PC-3 (cell line): ENCODE measurements around the gene KAZN. TPM values are rescaled to one million over a fixed set of nuclear protein-coding genes. Genes with fewer than 3 reads are reported as not detected.

Experiments used
- ATAC-seq: fragments of 200-7000 bp; cut with Tn5 transposase; 2 replicates; pipeline ENCODE4 v1.9.1; 2020; ENCODE audit warnings: mild to moderate bottlenecking, moderate library complexity
- BruUV-seq: library from RNA; stranded (reverse); fragments of 400-500 nt; replicated peaks from 2 replicates; lab custom pipeline; 2021; lab: Mats Ljungman, UMichigan
- CTCF ChIA-PET: fragments of 300-600 bp; sonication (Branson Sonifier 250); formaldehyde crosslinking; loops from one replicate; lab custom pipeline; 2022; ENCODE audit warnings: antibody characterized with exemption; lab: Charles Lee
- POLR2A ChIA-PET: fragments of 300-600 bp; sonication (Branson Sonifier 250); formaldehyde crosslinking; loops from one replicate; lab custom pipeline; 2022; ENCODE audit warnings: antibody characterized with exemption; ENCODE audit not compliant: unreplicated experiment; lab: Charles Lee
- DNase-seq: peaks from one replicate; pipeline ENCODE4 v3.0.0-alpha.2; 2015
- H2AFZ ChIP-seq: fragments of 300-600 bp; sonication (generic); 2 replicates; pipeline ENCODE4 v1.6.0; 2016; ENCODE audit warnings: antibody characterized with exemption, low read length
- H3F3A ChIP-seq: fragments of 300-600 bp; sonication (generic); one replicate; pipeline ENCODE4 v1.6.0; 2017; ENCODE audit warnings: antibody characterized with exemption, low read length, control low read depth, mild to moderate bottlenecking; ENCODE audit not compliant: unreplicated experiment
- H3K27ac ChIP-seq: fragments of 300-600 bp; sonication (generic); 2 replicates; pipeline ENCODE4 v1.5.1; 2016; ENCODE audit warnings: mild to moderate bottlenecking, low read length
- H3K27me3 ChIP-seq: fragments of 300-600 bp; sonication (generic); 2 replicates; pipeline ENCODE4 v1.6.1; 2016; ENCODE audit warnings: low read length, mixed read lengths
- H3K36me3 ChIP-seq: fragments of 300-600 bp; sonication (generic); 2 replicates; pipeline ENCODE4 v1.6.1; 2016; ENCODE audit warnings: low read depth, mixed run types, low read length, mixed read lengths
- H3K4me1 ChIP-seq: fragments of 300-600 bp; sonication (generic); 2 replicates; pipeline ENCODE4 v1.5.1; 2016; ENCODE audit warnings: low read length; ENCODE audit not compliant: insufficient read depth
- H3K4me2 ChIP-seq: fragments of 300-600 bp; sonication (generic); 2 replicates; pipeline ENCODE4 v1.6.0; 2016; ENCODE audit warnings: low read length
- H3K4me3 ChIP-seq: fragments of 300-600 bp; sonication (generic); 2 replicates; pipeline ENCODE4 v1.5.1; 2016; ENCODE audit warnings: mild to moderate bottlenecking, low read length, mixed read lengths
- H3K79me2 ChIP-seq: fragments of 300-600 bp; sonication (generic); 2 replicates; pipeline ENCODE4 v1.6.1; 2017; ENCODE audit warnings: low read length, mixed read lengths
- H3K9ac ChIP-seq: fragments of 300-600 bp; sonication (generic); 2 replicates; pipeline ENCODE4 v1.6.0; 2016; ENCODE audit warnings: mild to moderate bottlenecking, low read length
- H3K9me2 ChIP-seq: fragments of 300-600 bp; sonication (generic); replicated peaks from 2 replicates; pipeline ENCODE4 v1.6.1; 2016; ENCODE audit warnings: mixed run types, low read length, mixed read lengths
- H3K9me3 ChIP-seq: fragments of 300-600 bp; sonication (generic); 2 replicates; pipeline ENCODE4 v1.6.1; 2016; ENCODE audit warnings: low read length, mixed read lengths
- H4K20me1 ChIP-seq: fragments of 300-600 bp; sonication (generic); 2 replicates; pipeline ENCODE4 v1.6.1; 2016; ENCODE audit warnings: low read length, mixed read lengths
- EZH2 ChIP-seq: fragments of 300-600 bp; sonication (generic); IDR thresholded peaks from one replicate; pipeline ENCODE4 v1.6.1; 2017; ENCODE audit warnings: antibody characterized with exemption, mild to moderate bottlenecking, low read length; ENCODE audit not compliant: unreplicated experiment
- EZH2phosphoT487 ChIP-seq: fragments of 300-600 bp; sonication (generic); IDR thresholded peaks from 2 replicates; pipeline ENCODE4 v1.6.1; 2018; ENCODE audit warnings: mild to moderate bottlenecking, antibody characterized with exemption, low read length, borderline replicate concordance
- intact Hi-C: fragments of 100-400 bp; cut with micrococcal nuclease; formaldehyde crosslinking; loops from 2 replicates; pipeline ENCODE4 v1.9.0; 2023
- total RNA-seq: library from RNA; depleted of rRNA; stranded (reverse); fragments of >200 nt; gene quantifications from 2 replicates; pipeline ENCODE4 v1.2.3, GENCODE V29; 2014
- TF ChIP-seq, protein P1 (sequence below): fragments of 300-600 bp; sonication (generic); conservative IDR thresholded peaks from 2 replicates; pipeline ENCODE4 v1.5.1; 2017; ENCODE audit warnings: antibody characterized with exemption, low read depth, mild to moderate bottlenecking, low read length

Gene KAZN
- total RNA-seq, 1 experiment from 2014 or later: 2.0 TPM

DNA sequence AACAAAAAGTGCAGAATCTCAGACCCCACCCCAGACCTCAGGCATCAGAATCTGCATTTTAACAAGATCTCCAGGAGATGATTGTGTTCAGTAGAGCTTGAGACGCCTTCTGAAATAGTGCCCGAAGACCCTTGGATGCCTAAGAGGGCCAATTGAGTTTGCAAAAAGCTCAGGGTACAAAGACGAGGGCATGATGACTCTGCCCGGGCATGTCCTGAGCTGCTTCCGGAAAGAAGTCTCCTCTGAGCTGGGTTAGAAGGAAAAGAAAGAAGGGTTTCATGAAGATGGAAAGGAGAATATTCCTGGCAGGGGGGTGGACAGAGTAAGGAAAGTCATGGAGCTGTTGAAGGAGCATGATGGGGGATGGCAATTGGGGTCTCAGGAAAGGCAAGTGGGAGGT is 308.9 kb downstream of the KAZN start:
- Histone ChIP-seq H3K4me1 (no peaks in the 10 kb centered on the region), H3K9me2 (no peaks in the 10 kb centered on the region), H3K79me2 (no peaks in the 10 kb centered on the region), H2AFZ (no peak overlapping the region), H3K27ac (no peak overlapping the region), H3K27me3 (no peaks in the 10 kb centered on the region), H4K20me1 (no peaks in the 10 kb centered on the region), H3K4me3 (no peak overlapping the region), H3F3A (no peaks in the 10 kb centered on the region), H3K36me3 (no peaks in the 10 kb centered on the region), H3K9me3 (no peaks in the 10 kb centered on the region), H3K9ac (no peak overlapping the region), H3K4me2 (no peak overlapping the region)
- no peak for DNase-seq
- no TSS peak for BruUV-seq
- intact Hi-C loops: no loop called here
- no peak for ATAC-seq
- TF ChIP-seq, protein P1, sequence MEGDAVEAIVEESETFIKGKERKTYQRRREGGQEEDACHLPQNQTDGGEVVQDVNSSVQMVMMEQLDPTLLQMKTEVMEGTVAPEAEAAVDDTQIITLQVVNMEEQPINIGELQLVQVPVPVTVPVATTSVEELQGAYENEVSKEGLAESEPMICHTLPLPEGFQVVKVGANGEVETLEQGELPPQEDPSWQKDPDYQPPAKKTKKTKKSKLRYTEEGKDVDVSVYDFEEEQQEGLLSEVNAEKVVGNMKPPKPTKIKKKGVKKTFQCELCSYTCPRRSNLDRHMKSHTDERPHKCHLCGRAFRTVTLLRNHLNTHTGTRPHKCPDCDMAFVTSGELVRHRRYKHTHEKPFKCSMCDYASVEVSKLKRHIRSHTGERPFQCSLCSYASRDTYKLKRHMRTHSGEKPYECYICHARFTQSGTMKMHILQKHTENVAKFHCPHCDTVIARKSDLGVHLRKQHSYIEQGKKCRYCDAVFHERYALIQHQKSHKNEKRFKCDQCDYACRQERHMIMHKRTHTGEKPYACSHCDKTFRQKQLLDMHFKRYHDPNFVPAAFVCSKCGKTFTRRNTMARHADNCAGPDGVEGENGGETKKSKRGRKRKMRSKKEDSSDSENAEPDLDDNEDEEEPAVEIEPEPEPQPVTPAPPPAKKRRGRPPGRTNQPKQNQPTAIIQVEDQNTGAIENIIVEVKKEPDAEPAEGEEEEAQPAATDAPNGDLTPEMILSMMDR: no peak
- no peak for TF ChIP-seq EZH2
- TF ChIP-seq EZH2phosphoT487: no peak
- ChIA-PET POLR2A (no interaction called here), CTCF (no interaction called here)

DNA sequence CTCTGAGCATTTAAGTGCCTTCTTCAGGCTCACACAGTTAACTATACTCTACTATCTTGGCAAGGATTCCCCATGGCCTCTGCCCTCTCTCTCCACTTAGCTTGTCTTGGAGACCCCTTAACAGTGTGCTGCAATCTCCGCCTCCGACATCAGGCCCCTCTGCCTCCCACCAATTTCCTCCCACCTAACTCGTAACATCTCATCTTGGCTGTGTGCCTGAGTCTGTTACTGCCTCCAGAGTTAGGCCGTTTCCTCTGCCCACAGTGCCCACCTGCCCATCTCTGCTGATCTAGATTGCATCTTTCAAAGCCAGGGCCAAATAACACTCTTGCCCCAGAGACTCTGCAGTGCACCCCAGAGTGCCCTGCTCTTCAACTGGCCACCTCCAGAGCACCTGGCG is 310.8 kb downstream of the KAZN start:
- no peaks in the 10 kb centered on the region for H3K27me3 ChIP-seq
- no peak overlapping the region for H3K4me3 ChIP-seq
- TF ChIP-seq, protein P1: no peak
- TF ChIP-seq EZH2 (no peak), EZH2phosphoT487 (no peak)
- H3K9ac ChIP-seq: no peak overlapping the region
- POLR2A ChIA-PET: no interaction called here
- no peaks in the 10 kb centered on the region for H3F3A ChIP-seq
- no peaks in the 10 kb centered on the region for H3K9me2 ChIP-seq
- H3K27ac ChIP-seq: no peak overlapping the region
- no peaks in the 10 kb centered on the region for H4K20me1 ChIP-seq
- ATAC-seq: no peak
- no peaks in the 10 kb centered on the region for H3K9me3 ChIP-seq
- no peak for DNase-seq
- no TSS peak for BruUV-seq
- H3K36me3 ChIP-seq: no peaks in the 10 kb centered on the region
- no peak overlapping the region for H3K4me2 ChIP-seq
- no peaks in the 10 kb centered on the region for H3K79me2 ChIP-seq
- intact Hi-C loops: no loop called here
- CTCF ChIA-PET: no interaction called here
- H2AFZ ChIP-seq: no peak overlapping the region
- H3K4me1 ChIP-seq: no peaks in the 10 kb centered on the region

DNA sequence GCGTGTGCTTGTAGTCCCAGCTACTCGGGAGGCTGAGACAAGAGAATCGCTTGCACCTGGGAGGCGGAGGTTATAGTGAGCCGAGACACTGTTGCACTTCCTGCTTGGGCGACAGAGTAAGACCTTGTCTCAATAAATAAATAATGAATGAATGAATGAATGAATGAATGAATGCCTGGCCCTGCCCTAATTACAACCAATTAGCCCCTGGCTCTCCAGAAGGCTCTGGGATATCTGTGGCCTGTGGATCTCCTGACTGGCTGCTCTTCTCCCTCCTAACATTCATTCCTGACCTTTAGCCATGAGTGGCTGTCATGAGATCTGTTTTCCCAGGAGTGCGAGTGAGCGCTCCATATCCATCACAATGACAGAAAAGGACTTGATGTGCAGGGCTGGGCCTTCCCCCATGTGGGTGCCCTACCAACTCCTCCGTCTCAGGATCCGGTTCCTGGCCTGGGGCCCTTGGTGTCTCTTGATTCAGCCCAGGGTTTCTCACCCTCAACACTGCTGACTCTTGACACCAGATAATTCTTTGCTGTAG is 311.5 kb downstream of the KAZN start:
- H3K4me2 ChIP-seq: no peak overlapping the region
- no peaks in the 10 kb centered on the region for H3K9me3 ChIP-seq
- H2AFZ ChIP-seq: no peak overlapping the region
- H4K20me1 ChIP-seq: no peaks in the 10 kb centered on the region
- no peak for DNase-seq
- H3K27ac ChIP-seq: no peak overlapping the region
- ChIA-PET POLR2A (no interaction called here), CTCF (no interaction called here)
- H3K27me3 ChIP-seq: no peaks in the 10 kb centered on the region
- no peaks in the 10 kb centered on the region for H3F3A ChIP-seq
- no peak overlapping the region for H3K9ac ChIP-seq
- no TSS peak for BruUV-seq
- no peaks in the 10 kb centered on the region for H3K9me2 ChIP-seq
- H3K4me3 ChIP-seq: no peak overlapping the region
- H3K79me2 ChIP-seq: no peaks in the 10 kb centered on the region
- no peak for TF ChIP-seq EZH2
- TF ChIP-seq EZH2phosphoT487: no peak
- TF ChIP-seq, protein P1: no peak
- no peaks in the 10 kb centered on the region for H3K36me3 ChIP-seq
- H3K4me1 ChIP-seq: no peaks in the 10 kb centered on the region
- ATAC-seq: no peak
- intact Hi-C loops: no loop called here
